Mesenchymal stem cell (in vitro differentiated cells and primary cell): ENCODE data around the gene MARK2.
A peak's percentile ranks its signal among the peaks of the same experiment; 100 is the strongest.

ENCODE experiments used
- DNase-seq: peaks from one replicate; pipeline ENCODE4 v3.0.0-alpha.2; 2013
- H2AFZ ChIP-seq: one replicate; pipeline ENCODE4 v1.6.1; 2013; ENCODE audit warnings: low read depth, mild to moderate bottlenecking, control low read depth, inconsistent platforms, low read length, moderate library complexity
- H2AK5ac ChIP-seq: 2 replicates; pipeline ENCODE4 v1.6.1; 2013; ENCODE audit warnings: low read length, moderate library complexity, mild to moderate bottlenecking, inconsistent platforms; ENCODE audit not compliant: severe bottlenecking
- H2BK120ac ChIP-seq: one replicate; pipeline ENCODE4 v1.6.1; 2013; ENCODE audit warnings: low read depth, mild to moderate bottlenecking, inconsistent platforms, low read length, moderate library complexity
- H2BK12ac ChIP-seq, 2 experiments: one replicate each; pipeline ENCODE4 v1.6.1; 2013; ENCODE audit warnings: inconsistent platforms in 2 of 2, low read length in 2 of 2, mild to moderate bottlenecking in 2 of 2, moderate library complexity in 2 of 2, control low read depth in 1 of 2
- H2BK15ac ChIP-seq: one replicate; pipeline ENCODE4 v1.6.1; 2013; ENCODE audit warnings: mild to moderate bottlenecking, low read depth, inconsistent platforms; ENCODE audit not compliant: poor library complexity, severe bottlenecking
- H2BK5ac ChIP-seq: 2 replicates; pipeline ENCODE4 v1.6.1; 2013; ENCODE audit warnings: low read depth, mild to moderate bottlenecking, low read length, control low read depth, inconsistent platforms; ENCODE audit not compliant: poor library complexity, severe bottlenecking
- H3K14ac ChIP-seq, 2 experiments: one replicate each; pipeline ENCODE4 v1.6.1; 2013; ENCODE audit warnings: inconsistent platforms in 2 of 2, low read length in 2 of 2, control low read depth in 1 of 2, mild to moderate bottlenecking in 1 of 2, moderate library complexity in 1 of 2
- H3K18ac ChIP-seq, 2 experiments: one replicate each; pipeline ENCODE4 v1.6.1; 2013; ENCODE audit warnings: inconsistent platforms in 2 of 2, low read length in 2 of 2, control low read depth in 1 of 2, low read depth in 1 of 2, mild to moderate bottlenecking in 1 of 2
- H3K23ac ChIP-seq, 2 experiments: one replicate each; pipeline ENCODE4 v1.6.1; 2013; ENCODE audit warnings: inconsistent platforms in 2 of 2, low read length in 2 of 2, mild to moderate bottlenecking in 2 of 2, moderate library complexity in 2 of 2, control low read depth in 1 of 2
- H3K27ac ChIP-seq: 2 replicates; pipeline ENCODE4 v1.5.1; 2013; ENCODE audit warnings: mild to moderate bottlenecking, moderate library complexity, low read length, control low read depth, inconsistent platforms; ENCODE audit not compliant: poor library complexity, severe bottlenecking
- H3K27me3 ChIP-seq, 2 experiments: 2 replicates each; pipeline versions ENCODE4 v1.6.1 to v1.7.0; 2013; ENCODE audit warnings: low read length in 2 of 2, mild to moderate bottlenecking in 2 of 2, moderate library complexity in 2 of 2, control low read depth in 1 of 2, inconsistent platforms in 1 of 2; ENCODE audit not compliant: control insufficient read depth in 1 of 2, insufficient read depth in 1 of 2
- H3K36me3 ChIP-seq, 2 experiments: 2 replicates each; pipeline versions ENCODE4 v1.6.1 to v1.7.0; 2013; ENCODE audit warnings: low read length in 2 of 2, control low read depth in 1 of 2, inconsistent platforms in 1 of 2, low read depth in 1 of 2, mild to moderate bottlenecking in 1 of 2; ENCODE audit not compliant: insufficient read depth in 2 of 2, control insufficient read depth in 1 of 2
- H3K4ac ChIP-seq, 2 experiments: one replicate each; pipeline ENCODE4 v1.6.1; 2013; ENCODE audit warnings: inconsistent platforms in 2 of 2, low read length in 2 of 2, mild to moderate bottlenecking in 2 of 2, moderate library complexity in 2 of 2, control low read depth in 1 of 2, low read depth in 1 of 2
- H3K4me1 ChIP-seq: 2 replicates; pipeline ENCODE4 v1.6.1; 2013; ENCODE audit warnings: low read depth, low read length, control low read depth; ENCODE audit not compliant: control insufficient read depth, insufficient read depth
- H3K4me2 ChIP-seq: 2 replicates; pipeline ENCODE4 v1.6.1; 2013; ENCODE audit warnings: low read length, mild to moderate bottlenecking, inconsistent platforms; ENCODE audit not compliant: poor library complexity, severe bottlenecking
- H3K4me3 ChIP-seq, 2 experiments: 2 replicates each; pipeline versions ENCODE4 v1.5.1 to v1.7.0; 2013; ENCODE audit warnings: low read length in 2 of 2, mild to moderate bottlenecking in 2 of 2, control low read depth in 1 of 2, low read depth in 1 of 2; ENCODE audit not compliant: insufficient read depth in 1 of 2
- H3K79me1 ChIP-seq: replicated peaks from 2 replicates; pipeline ENCODE4 v1.6.1; 2013; ENCODE audit warnings: mild to moderate bottlenecking, control low read depth, low read length, inconsistent platforms; ENCODE audit not compliant: poor library complexity, severe bottlenecking
- H3K9ac ChIP-seq: 2 replicates; pipeline ENCODE4 v1.7.0; 2013; ENCODE audit warnings: mild to moderate bottlenecking, low read length, moderate library complexity
- H3K9me3 ChIP-seq: 2 replicates; pipeline ENCODE4 v1.7.0; 2013; ENCODE audit warnings: mild to moderate bottlenecking, low read length; ENCODE audit not compliant: control insufficient read depth
- H4K8ac ChIP-seq: one replicate; pipeline ENCODE4 v1.6.1; 2013; ENCODE audit warnings: inconsistent platforms, mild to moderate bottlenecking, low read length, moderate library complexity
- H4K91ac ChIP-seq: one replicate; pipeline ENCODE4 v1.6.1; 2013; ENCODE audit warnings: mild to moderate bottlenecking, low read length, inconsistent platforms
- WGBS: methylation state at CpG from one replicate; pipeline ENCODE4 v1.1.7; 2013; ENCODE audit warnings: mixed read lengths; 5-methylcytosine and 5-hydroxymethylcytosine counted together

Gene MARK2

DNA sequence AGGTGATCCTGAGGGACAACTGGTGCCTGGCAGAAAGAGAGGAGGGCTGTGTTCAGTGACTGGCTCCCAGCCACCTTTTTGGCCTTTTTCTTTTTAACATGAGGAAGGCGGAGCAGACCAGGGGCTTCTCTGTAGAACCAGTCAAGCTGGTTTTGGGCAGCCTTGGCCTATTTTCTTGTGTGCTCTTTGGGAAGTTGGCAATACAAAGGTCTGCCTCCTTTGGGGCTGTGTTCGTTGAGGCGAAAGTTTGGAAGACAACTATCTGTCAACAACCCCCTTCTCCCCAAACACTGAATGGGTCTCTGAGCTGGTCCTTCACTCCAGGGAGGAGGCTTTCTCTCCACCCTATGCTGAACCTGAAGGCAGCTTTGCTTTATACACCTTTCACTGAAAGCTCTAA is 8.5 kb downstream of the MARK2 start:
- Histone ChIP-seq H4K8ac (no peak overlapping the region), H2AFZ (no peak overlapping the region)
- DNase-seq, result no peak

DNA sequence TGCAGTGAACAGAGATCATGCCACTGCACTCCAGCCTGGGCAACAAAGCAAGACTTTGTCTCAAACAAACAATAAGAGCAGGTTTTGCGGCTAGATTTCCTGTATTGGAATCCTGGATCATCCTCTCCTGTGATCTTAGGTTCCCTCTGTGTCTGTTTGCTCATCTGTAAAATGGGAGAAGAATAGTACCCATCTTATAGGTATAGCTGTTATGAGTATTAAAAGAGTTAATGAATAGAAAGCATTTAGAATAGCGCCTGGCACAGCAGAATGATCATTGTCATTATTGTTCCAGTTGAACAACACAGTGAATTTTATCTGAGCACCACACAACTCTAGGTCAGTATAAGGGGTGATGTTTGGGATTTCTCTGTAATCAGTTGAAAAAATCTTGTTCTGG is 10.8 kb downstream of the MARK2 start:
- no peak overlapping the region for H2BK12ac ChIP-seq
- H3K27ac ChIP-seq, result no peak overlapping the region
- no peak overlapping the region for H2BK5ac ChIP-seq
- no peak overlapping the region for H2AK5ac ChIP-seq
- no peak overlapping the region for H3K23ac ChIP-seq
- H3K9ac ChIP-seq, result no peak overlapping the region
- no peaks in the 10 kb centered on the region for H3K9me3 ChIP-seq
- no peak for DNase-seq
- no peaks in the 10 kb centered on the region for H3K27me3 ChIP-seq
- H3K4ac ChIP-seq, result no peak overlapping the region
- H4K91ac ChIP-seq, result no peak overlapping the region
- peaks cover 7% of the 10 kb centered on the region for H3K4me1 ChIP-seq
- no peak overlapping the region for H3K14ac ChIP-seq
- no peak overlapping the region for H2BK120ac ChIP-seq
- peaks cover 6% of the 10 kb centered on the region for H3K79me1 ChIP-seq
- H3K4me3 ChIP-seq, result no peak overlapping the region
- H3K36me3 ChIP-seq, result peaks cover 3 to 13% of the 10 kb centered on the region in 2 experiments
- H2AFZ ChIP-seq, result no peak overlapping the region
- no peak overlapping the region for H4K8ac ChIP-seq
- no peak overlapping the region for H2BK15ac ChIP-seq
- H3K18ac ChIP-seq, result no peak overlapping the region
- WGBS, result 97% methylated on average over 2 of the region's 2 CpGs
- no peak overlapping the region for H3K4me2 ChIP-seq

More for the DNA sequence above, 8.5 kb downstream of the MARK2 start:
- Histone ChIP-seq H3K9me3 (no peaks in the 10 kb centered on the region), H3K9ac (no peak overlapping the region), H4K91ac (no peak overlapping the region), H3K36me3 (peaks cover 12 to 15% of the 10 kb centered on the region in 2 experiments), H2BK120ac (no peak overlapping the region), H3K27ac (no peak overlapping the region), H3K79me1 (peaks cover 4% of the 10 kb centered on the region), H3K4me3 (no peak overlapping the region), H2BK5ac (no peak overlapping the region), H3K27me3 (no peaks in the 10 kb centered on the region), H3K18ac (no peak overlapping the region), H2BK12ac (no peak overlapping the region), H2AK5ac (no peak overlapping the region), H3K4ac (no peak overlapping the region), H3K4me1 (peaks cover 9% of the 10 kb centered on the region), H3K4me2 (no peak overlapping the region), H3K23ac (no peak overlapping the region), H3K14ac (no peak overlapping the region), H2BK15ac (no peak overlapping the region)
- 83% methylated on average over 2 of the region's 3 CpGs for WGBS

DNA sequence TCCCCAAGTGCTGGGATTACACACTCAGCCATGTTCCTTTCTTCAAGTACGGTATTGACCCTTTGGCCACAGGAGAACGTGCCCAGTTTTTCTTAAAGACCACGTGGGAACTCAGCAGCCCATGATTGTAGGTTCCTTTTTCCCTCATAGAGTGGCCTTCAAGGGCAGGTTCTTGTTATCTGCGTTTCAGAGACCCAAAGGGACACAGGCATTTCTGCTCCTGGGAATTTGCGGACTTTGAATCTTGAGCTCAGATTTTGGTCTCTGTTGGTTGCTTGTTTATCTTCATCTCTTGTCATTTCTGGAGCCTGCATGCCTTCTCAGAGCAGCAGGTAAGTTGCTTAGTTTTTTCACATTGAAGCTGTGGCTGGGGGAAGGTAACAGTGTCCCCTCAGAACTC is 12.0 kb downstream of the MARK2 start:
- Histone ChIP-seq H3K9ac (no peak overlapping the region), H2AK5ac (peak overlapping the region; percentile 79), H3K4ac (no peak overlapping the region), H3K4me3 (no peak overlapping the region), H3K9me3 (no peaks in the 10 kb centered on the region), H3K18ac (no peak overlapping the region), H2BK12ac (no peak overlapping the region), H2BK5ac (no peak overlapping the region), H3K23ac (no peak overlapping the region), H4K91ac (no peak overlapping the region), H3K79me1 (peaks cover 8% of the 10 kb centered on the region), H3K14ac (no peak overlapping the region), H3K36me3 (peaks cover 0 to 10% of the 10 kb centered on the region in 2 experiments), H3K27me3 (no peaks in the 10 kb centered on the region), H2BK120ac (no peak overlapping the region), H3K4me2 (no peak overlapping the region), H3K4me1 (no peaks in the 10 kb centered on the region), H2BK15ac (no peak overlapping the region), H2AFZ (no peak overlapping the region), H4K8ac (no peak overlapping the region), H3K27ac (no peak overlapping the region)
- WGBS, result 90% methylated on average over 5 of the region's 5 CpGs
- no peak for DNase-seq

DNA sequence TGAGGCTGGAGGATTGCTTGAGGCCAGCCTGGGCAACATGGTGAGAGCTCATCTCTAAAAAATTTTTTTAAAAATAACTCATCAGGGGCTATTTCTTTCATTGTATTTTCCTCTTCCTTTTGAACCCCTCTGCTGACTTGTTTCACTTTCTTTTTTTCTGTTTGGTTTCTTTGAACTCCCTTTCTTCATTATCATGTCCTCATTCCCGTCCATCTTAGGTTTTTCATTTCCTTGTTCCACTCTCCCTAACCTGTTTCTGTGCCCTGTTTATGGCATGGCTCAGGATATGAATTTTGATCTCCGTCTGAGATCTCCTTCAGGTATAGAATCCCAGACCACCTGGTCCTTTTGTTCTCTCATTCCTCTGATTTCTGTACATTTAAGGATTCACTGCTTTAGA is 12.5 kb downstream of the MARK2 start:
- no peak overlapping the region for H2BK5ac ChIP-seq
- peaks cover 0 to 10% of the 10 kb centered on the region in 2 experiments for H3K36me3 ChIP-seq
- no peak overlapping the region for H3K9ac ChIP-seq
- no peak overlapping the region for H2AK5ac ChIP-seq
- H3K27me3 ChIP-seq, result no peaks in the 10 kb centered on the region
- H2AFZ ChIP-seq, result no peak overlapping the region
- H3K4me3 ChIP-seq, result no peak overlapping the region
- H4K8ac ChIP-seq, result no peak overlapping the region
- no peak overlapping the region for H4K91ac ChIP-seq
- H3K18ac ChIP-seq, result no peak overlapping the region
- no peak overlapping the region for H2BK12ac ChIP-seq
- DNase-seq, result no peak
- no peak overlapping the region for H3K23ac ChIP-seq
- H3K14ac ChIP-seq, result no peak overlapping the region
- H3K4me1 ChIP-seq, result no peaks in the 10 kb centered on the region
- peaks cover 10% of the 10 kb centered on the region for H3K79me1 ChIP-seq
- H3K27ac ChIP-seq, result no peak overlapping the region
- H2BK15ac ChIP-seq, result no peak overlapping the region
- no peak overlapping the region for H3K4me2 ChIP-seq
- no peaks in the 10 kb centered on the region for H3K9me3 ChIP-seq
- no peak overlapping the region for H2BK120ac ChIP-seq
- no peak overlapping the region for H3K4ac ChIP-seq
- WGBS, result 89% methylated on average over 2 of the region's 2 CpGs
